HG03460 (cell line): ENCODE results near the gene LAMA3.
A peak's percentile ranks its signal among the peaks of the same experiment; 100 is the strongest.

Experiments
- ATAC-seq: cut with Tn5 transposase; IDR thresholded peaks from one replicate; pipeline ENCODE4 v1.9.1; 2021; ENCODE audit not compliant: unreplicated experiment

The LAMA3 gene

GRCh38 chr18:23889907-23890306 lies 200.7 kb downstream of the LAMA3 start:
- ATAC-seq = no peak

- no peak for ATAC-seq
Measured at GRCh38 chr18:23890589-23890988, 201.3 kb downstream of the LAMA3 start.

GRCh38 chr18:23893653-23894052 lies 204.4 kb downstream of the LAMA3 start:
- ATAC-seq = no peak

- ATAC-seq = no peak
Measured at GRCh38 chr18:23894661-23895175, 205.5 kb downstream of the LAMA3 start.

- ATAC-seq = no peak
Measured at GRCh38 chr18:23897291-23897690, 208.0 kb downstream of the LAMA3 start.

GRCh38 chr18:23897733-23898132 lies 208.5 kb downstream of the LAMA3 start:
- ATAC-seq = no peak

- no peak for ATAC-seq
Measured at GRCh38 chr18:23900994-23901393, 211.7 kb downstream of the LAMA3 start.

- no peak for ATAC-seq
Measured at GRCh38 chr18:23902396-23902795, 213.1 kb downstream of the LAMA3 start.

- no peak for ATAC-seq
Measured at GRCh38 chr18:23903971-23904370, 214.7 kb downstream of the LAMA3 start.

GRCh38 chr18:23906658-23907057 lies 217.4 kb downstream of the LAMA3 start:
- ATAC-seq = no peak

GRCh38 chr18:23908827-23909226 lies 219.6 kb downstream of the LAMA3 start:
- no peak for ATAC-seq

GRCh38 chr18:23910032-23910431 lies 220.8 kb downstream of the LAMA3 start:
- no peak for ATAC-seq

GRCh38 chr18:23912356-23912755 lies 223.1 kb downstream of the LAMA3 start:
- no peak for ATAC-seq

- no peak for ATAC-seq
Measured at GRCh38 chr18:23916338-23916737, 227.1 kb downstream of the LAMA3 start.

GRCh38 chr18:23918395-23919032 lies 229.3 kb downstream of the LAMA3 start:
- no peak for ATAC-seq

- no peak for ATAC-seq
Measured at GRCh38 chr18:23920054-23920453, 230.8 kb downstream of the LAMA3 start.

- ATAC-seq = no peak
Measured at GRCh38 chr18:23921716-23922285, 232.5 kb downstream of the LAMA3 start.

- ATAC-seq = peak; percentile 50
Measured at GRCh38 chr18:23922939-23923338, 233.7 kb downstream of the LAMA3 start.

- no peak for ATAC-seq
Measured at GRCh38 chr18:23924813-23925212, 235.6 kb downstream of the LAMA3 start.

- no peak for ATAC-seq
Measured at GRCh38 chr18:23926571-23926970, 237.3 kb downstream of the LAMA3 start.

- no peak for ATAC-seq
Measured at GRCh38 chr18:23927821-23928746, 238.8 kb downstream of the LAMA3 start.
